ENCODE measurements around the gene LIMS2.

The LIMS2 gene

DNA sequence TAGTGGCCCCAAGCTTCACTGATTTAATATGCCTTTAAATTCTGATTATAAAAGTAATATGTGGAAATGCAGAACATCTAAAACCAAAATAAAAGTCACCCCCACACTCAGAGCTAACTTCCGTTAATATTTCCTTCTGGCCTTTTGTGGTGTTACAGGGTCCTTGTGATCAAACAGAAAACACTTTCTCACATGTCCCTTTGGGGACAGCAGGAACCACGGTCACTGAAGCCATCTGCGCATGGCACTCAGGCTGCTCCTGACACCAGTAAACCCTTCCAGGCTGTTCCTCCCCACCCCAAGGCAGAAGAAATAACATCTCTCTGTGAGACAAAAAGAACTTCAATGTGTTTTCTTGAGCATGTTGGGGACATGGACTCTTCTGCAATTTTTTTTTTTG lies 54.5 kb downstream of the LIMS2 start:
- H3K9ac ChIP-seq (ENCODE audit: insufficient read length, low read depth), result no peak overlapping the region
- H3K4me1 ChIP-seq (ENCODE audit: insufficient read depth, insufficient read length), result peaks cover 6% of the 10 kb centered on the region
- no peak overlapping the region for H3K4me3 ChIP-seq (ENCODE audit: insufficient read length, low read depth)
- TF ChIP-seq SUZ12 (IDR thresholded peaks at IDR 0.05; ENCODE audit: extremely low read depth, insufficient read depth, insufficient read length) (no peak), ZNF274 (IDR thresholded peaks at IDR 0.05; ENCODE audit: low read depth, low read length) (no peak), YY1 (IDR thresholded peaks at IDR 0.05; ENCODE audit: insufficient read depth, insufficient read length) (no peak)
- no peaks in the 10 kb centered on the region for H3K27me3 ChIP-seq (ENCODE audit: insufficient read depth, insufficient read length)
- no peaks in the 10 kb centered on the region for H3K9me3 ChIP-seq (ENCODE audit: insufficient read depth, low read length)
- DNase-seq (ENCODE audit: low read depth, low spot score), result no peak
- H3K36me3 ChIP-seq (ENCODE audit: insufficient read depth, insufficient read length, low read length), result no peaks in the 10 kb centered on the region

DNA sequence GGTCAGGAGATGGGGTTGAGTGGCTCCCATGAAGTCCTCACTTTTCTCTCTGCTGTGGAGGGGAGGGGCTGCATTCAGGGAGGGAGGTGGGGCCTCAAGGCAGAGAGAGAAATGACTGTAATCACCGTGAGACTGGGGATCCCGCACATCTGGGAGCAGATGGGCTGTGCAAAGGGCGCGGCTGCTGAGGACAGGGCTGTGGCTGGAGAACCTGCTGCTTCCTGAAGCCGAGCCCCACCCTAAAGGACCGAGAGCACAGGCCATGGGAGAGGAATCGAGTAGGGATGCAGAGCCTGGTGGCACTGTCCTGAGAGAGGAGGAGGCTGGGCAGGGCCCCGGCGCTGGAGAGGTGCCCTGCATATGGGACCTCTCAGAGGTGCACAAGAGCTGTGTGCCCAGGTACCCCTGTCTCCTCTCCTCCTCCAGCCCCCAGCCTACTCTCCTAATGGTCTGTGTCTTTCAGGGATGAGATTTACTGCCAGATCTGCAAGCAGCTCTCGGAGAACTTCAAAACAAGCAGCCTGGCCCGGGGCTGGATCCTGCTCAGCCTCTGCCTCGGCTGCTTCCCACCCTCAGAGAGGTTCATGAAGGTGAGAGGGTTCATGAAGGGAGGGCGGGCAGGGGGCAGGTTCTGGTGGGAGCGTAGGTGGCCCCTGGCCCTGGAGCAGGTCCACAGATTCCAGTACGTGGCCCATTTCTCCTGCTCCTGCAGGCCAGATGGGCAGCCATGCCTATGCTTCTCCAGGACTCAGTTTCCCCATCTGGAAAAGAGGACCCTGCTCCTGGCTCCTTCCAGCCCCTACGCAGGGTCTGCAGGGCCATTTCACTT lies 55.2 kb downstream of the LIMS2 start:
- Histone ChIP-seq H3K9me3 (ENCODE audit: insufficient read depth, low read length) (no peaks in the 10 kb centered on the region), H3K36me3 (ENCODE audit: insufficient read depth, insufficient read length, low read length) (no peaks in the 10 kb centered on the region), H3K9ac (ENCODE audit: insufficient read length, low read depth) (no peak overlapping the region), H3K27me3 (ENCODE audit: insufficient read depth, insufficient read length) (no peaks in the 10 kb centered on the region), H3K4me1 (ENCODE audit: insufficient read depth, insufficient read length) (peaks cover 6% of the 10 kb centered on the region), H3K4me3 (ENCODE audit: insufficient read length, low read depth) (no peak overlapping the region)
- no peak for DNase-seq (ENCODE audit: low read depth, low spot score)
- TF ChIP-seq SUZ12 (IDR thresholded peaks at IDR 0.05; ENCODE audit: extremely low read depth, insufficient read depth, insufficient read length) (no peak), ZNF274 (IDR thresholded peaks at IDR 0.05; ENCODE audit: low read depth, low read length) (no peak), YY1 (IDR thresholded peaks at IDR 0.05; ENCODE audit: insufficient read depth, insufficient read length) (no peak)

DNA sequence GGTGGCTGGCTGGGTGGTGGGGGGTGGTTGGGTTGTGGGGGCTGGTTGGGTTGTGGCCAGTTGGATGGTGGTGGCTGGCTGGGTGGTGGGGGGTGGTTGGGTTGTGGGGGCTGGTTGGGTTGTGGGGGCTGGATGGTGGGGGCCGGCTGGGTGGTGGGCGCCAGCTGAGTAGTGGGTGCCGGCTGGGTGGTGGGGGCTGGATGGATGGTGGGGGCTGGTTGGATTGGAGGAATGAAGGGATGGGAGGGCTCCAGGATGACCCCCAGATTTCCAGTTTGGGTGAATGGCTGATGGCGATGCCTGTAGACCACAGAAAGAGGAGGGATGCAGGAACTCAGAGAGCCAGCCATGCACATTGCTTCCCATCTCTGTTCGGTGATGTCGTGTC lies 56.1 kb downstream of the LIMS2 start:
- Histone ChIP-seq H3K36me3 (ENCODE audit: insufficient read depth, insufficient read length, low read length) (no peaks in the 10 kb centered on the region), H3K4me3 (ENCODE audit: insufficient read length, low read depth) (no peak overlapping the region), H3K9ac (ENCODE audit: insufficient read length, low read depth) (no peak overlapping the region), H3K4me1 (ENCODE audit: insufficient read depth, insufficient read length) (peaks cover 6% of the 10 kb centered on the region), H3K27me3 (ENCODE audit: insufficient read depth, insufficient read length) (no peaks in the 10 kb centered on the region), H3K9me3 (ENCODE audit: insufficient read depth, low read length) (no peaks in the 10 kb centered on the region)
- TF ChIP-seq ZNF274 (IDR thresholded peaks at IDR 0.05; ENCODE audit: low read depth, low read length), result no peak
- no peak for TF ChIP-seq YY1 (IDR thresholded peaks at IDR 0.05; ENCODE audit: insufficient read depth, insufficient read length)
- no peak for TF ChIP-seq SUZ12 (IDR thresholded peaks at IDR 0.05; ENCODE audit: extremely low read depth, insufficient read depth, insufficient read length)
- DNase-seq (ENCODE audit: low read depth, low spot score), result no peak

DNA sequence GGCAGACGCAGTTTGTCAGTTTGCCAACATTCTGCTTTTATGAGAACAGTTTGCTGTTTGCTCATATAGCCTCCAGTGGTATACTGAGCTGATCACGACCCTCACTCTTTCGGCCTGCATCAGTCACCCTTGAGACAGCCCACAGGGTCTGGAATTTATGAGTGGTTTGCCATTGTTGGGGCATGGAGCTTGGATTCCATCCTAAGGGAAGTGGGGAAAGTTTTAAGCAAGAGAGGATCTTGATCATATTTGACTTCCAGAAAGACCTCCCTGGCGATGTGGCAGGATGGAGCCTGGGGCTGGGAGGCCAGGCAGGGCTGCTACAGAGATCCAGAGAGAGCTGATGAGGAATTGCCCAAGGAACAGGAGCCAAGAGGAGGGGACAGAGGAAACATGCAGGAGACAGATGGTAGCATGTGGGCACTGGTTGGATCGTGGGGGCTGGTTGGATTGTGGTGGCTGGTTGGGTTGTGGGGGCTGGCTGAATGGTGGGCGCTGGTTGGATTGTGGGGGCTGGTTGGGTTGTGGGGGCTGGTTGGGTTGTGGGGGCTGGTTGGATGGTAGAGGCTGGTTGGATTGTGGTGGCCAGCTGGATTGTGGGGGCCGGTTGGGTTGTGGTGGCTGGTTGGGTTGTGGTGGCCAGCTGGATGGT lies 56.7 kb downstream of the LIMS2 start:
- Histone ChIP-seq H3K4me1 (ENCODE audit: insufficient read depth, insufficient read length) (peaks cover 6% of the 10 kb centered on the region), H3K9me3 (ENCODE audit: insufficient read depth, low read length) (peaks cover under 1% of the 10 kb centered on the region; the same call in 1 of the 2 replicates), H3K9ac (ENCODE audit: insufficient read length, low read depth) (no peak overlapping the region), H3K27me3 (ENCODE audit: insufficient read depth, insufficient read length) (no peaks in the 10 kb centered on the region), H3K36me3 (ENCODE audit: insufficient read depth, insufficient read length, low read length) (no peaks in the 10 kb centered on the region), H3K4me3 (ENCODE audit: insufficient read length, low read depth) (no peak overlapping the region)
- TF ChIP-seq SUZ12 (IDR thresholded peaks at IDR 0.05; ENCODE audit: extremely low read depth, insufficient read depth, insufficient read length) (no peak), YY1 (IDR thresholded peaks at IDR 0.05; ENCODE audit: insufficient read depth, insufficient read length) (no peak), ZNF274 (IDR thresholded peaks at IDR 0.05; ENCODE audit: low read depth, low read length) (no peak)
- DNase-seq (ENCODE audit: low read depth, low spot score), result no peak

DNA sequence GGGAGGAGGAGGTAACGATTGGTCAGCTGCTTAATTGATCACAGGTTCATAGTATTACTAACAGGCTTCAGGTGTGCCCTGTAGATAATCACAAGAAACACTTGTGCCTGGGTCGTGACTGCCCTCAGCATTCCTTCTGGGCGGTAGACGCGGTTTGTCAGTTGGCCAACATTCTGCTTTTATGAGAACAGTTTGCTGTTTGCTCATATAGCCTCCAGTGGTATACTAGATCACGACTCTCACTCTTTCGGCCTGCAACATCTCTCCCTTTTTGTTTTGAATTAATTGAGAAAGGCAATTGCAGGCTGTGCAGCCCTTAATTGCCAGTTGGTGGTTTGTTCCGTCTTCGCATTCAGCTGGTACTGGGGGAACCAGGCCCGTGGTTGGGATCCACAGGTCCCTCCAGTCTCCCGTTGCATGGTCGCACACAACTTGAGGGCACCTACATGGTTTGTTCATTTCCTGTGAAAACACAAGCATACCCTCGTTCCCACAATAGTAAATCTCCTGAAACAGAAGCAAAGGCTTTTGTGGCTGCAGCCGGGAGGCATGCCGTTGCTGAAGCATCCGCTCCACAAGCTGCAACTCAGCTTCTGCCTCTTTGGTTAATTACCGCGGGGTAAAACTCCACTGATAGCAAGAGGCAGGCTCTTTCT lies 59.7 kb downstream of the LIMS2 start:
- H3K9ac ChIP-seq (ENCODE audit: insufficient read length, low read depth), result no peak overlapping the region
- TF ChIP-seq SUZ12 (IDR thresholded peaks at IDR 0.05; ENCODE audit: extremely low read depth, insufficient read depth, insufficient read length), result no peak
- no peak for TF ChIP-seq YY1 (IDR thresholded peaks at IDR 0.05; ENCODE audit: insufficient read depth, insufficient read length)
- TF ChIP-seq ZNF274 (IDR thresholded peaks at IDR 0.05; ENCODE audit: low read depth, low read length), result no peak
- no peaks in the 10 kb centered on the region for H3K27me3 ChIP-seq (ENCODE audit: insufficient read depth, insufficient read length)
- H3K9me3 ChIP-seq (ENCODE audit: insufficient read depth, low read length), result peaks cover 6% of the 10 kb centered on the region; the same call in 1 of the 2 replicates
- peaks cover 3% of the 10 kb centered on the region for H3K4me1 ChIP-seq (ENCODE audit: insufficient read depth, insufficient read length)
- no peaks in the 10 kb centered on the region for H3K36me3 ChIP-seq (ENCODE audit: insufficient read depth, insufficient read length, low read length)
- H3K4me3 ChIP-seq (ENCODE audit: insufficient read length, low read depth), result no peak overlapping the region
- no peak for DNase-seq (ENCODE audit: low read depth, low spot score)

DNA sequence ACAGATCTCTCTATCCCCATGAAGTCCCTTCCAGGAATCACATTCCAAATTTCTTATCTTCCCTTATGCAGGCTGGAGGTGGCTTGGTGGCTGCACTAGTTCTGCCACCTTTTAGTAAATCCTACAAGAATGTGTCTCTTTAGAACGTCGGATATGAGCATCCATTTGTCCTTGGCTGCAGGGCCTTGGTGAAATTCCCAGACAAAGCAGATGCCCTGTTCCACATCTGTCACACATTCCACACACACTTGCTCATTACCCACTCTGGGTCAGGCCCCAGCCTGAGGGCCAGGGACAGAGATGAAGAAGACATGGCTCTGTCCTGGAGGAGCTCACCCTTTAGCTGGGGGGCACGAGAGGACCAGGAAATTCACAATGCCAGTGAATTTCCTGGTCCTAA lies 60.6 kb downstream of the LIMS2 start:
- Histone ChIP-seq H3K9ac (ENCODE audit: insufficient read length, low read depth) (no peak overlapping the region), H3K27me3 (ENCODE audit: insufficient read depth, insufficient read length) (no peaks in the 10 kb centered on the region), H3K36me3 (ENCODE audit: insufficient read depth, insufficient read length, low read length) (no peaks in the 10 kb centered on the region), H3K4me3 (ENCODE audit: insufficient read length, low read depth) (no peak overlapping the region), H3K9me3 (ENCODE audit: insufficient read depth, low read length) (peaks cover 6% of the 10 kb centered on the region; the same call in 1 of the 2 replicates), H3K4me1 (ENCODE audit: insufficient read depth, insufficient read length) (peaks cover under 1% of the 10 kb centered on the region)
- no peak for TF ChIP-seq YY1 (IDR thresholded peaks at IDR 0.05; ENCODE audit: insufficient read depth, insufficient read length)
- no peak for TF ChIP-seq ZNF274 (IDR thresholded peaks at IDR 0.05; ENCODE audit: low read depth, low read length)
- DNase-seq (ENCODE audit: low read depth, low spot score), result no peak

DNA sequence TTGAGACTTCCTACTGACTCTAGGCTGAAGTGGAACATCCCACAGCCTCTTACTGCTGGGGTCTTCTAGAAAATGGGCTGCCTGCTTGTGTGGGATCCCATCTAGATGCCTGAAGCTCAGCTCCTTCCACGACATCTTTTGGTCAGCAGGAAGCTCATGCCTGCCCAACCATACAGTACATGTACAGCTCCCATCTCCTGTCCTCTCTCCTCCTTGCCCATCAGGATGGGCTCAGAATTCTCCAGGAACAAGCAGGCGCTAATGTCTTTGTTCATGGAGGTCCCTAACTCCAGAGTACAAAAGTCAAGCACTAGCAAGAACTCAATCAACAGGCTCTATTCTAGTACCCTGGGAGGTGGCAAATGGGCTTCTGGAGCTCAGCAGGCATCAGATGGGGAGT lies 61.1 kb downstream of the LIMS2 start:
- Histone ChIP-seq H3K9me3 (ENCODE audit: insufficient read depth, low read length) (peaks cover 6% of the 10 kb centered on the region; the same call in 1 of the 2 replicates), H3K27me3 (ENCODE audit: insufficient read depth, insufficient read length) (no peaks in the 10 kb centered on the region), H3K36me3 (ENCODE audit: insufficient read depth, insufficient read length, low read length) (no peaks in the 10 kb centered on the region), H3K4me3 (ENCODE audit: insufficient read length, low read depth) (no peak overlapping the region), H3K4me1 (ENCODE audit: insufficient read depth, insufficient read length) (no peaks in the 10 kb centered on the region), H3K9ac (ENCODE audit: insufficient read length, low read depth) (no peak overlapping the region)
- no peak for DNase-seq (ENCODE audit: low read depth, low spot score)
- TF ChIP-seq ZNF274 (IDR thresholded peaks at IDR 0.05; ENCODE audit: low read depth, low read length), result no peak
- no peak for TF ChIP-seq SUZ12 (IDR thresholded peaks at IDR 0.05; ENCODE audit: extremely low read depth, insufficient read depth, insufficient read length)
- TF ChIP-seq YY1 (IDR thresholded peaks at IDR 0.05; ENCODE audit: insufficient read depth, insufficient read length), result no peak

All from NT2/D1 (cell line).